SKM-1 treated with dmso at 0.1 percent for 144 hours (cell line): Measurements from ENCODE around the gene HNRNPLL.
"Not testable (repeated sequence)": the region's sequence is repeated elsewhere in the genome, so short reads cannot be mapped to it uniquely, and the experiment has no call there.

Experiments used
- DNase-seq: peaks from one replicate; lab custom pipeline; 2025; ENCODE audit not compliant: unreplicated experiment; lab: John Stamatoyannopoulos, UW

Gene HNRNPLL

DNA sequence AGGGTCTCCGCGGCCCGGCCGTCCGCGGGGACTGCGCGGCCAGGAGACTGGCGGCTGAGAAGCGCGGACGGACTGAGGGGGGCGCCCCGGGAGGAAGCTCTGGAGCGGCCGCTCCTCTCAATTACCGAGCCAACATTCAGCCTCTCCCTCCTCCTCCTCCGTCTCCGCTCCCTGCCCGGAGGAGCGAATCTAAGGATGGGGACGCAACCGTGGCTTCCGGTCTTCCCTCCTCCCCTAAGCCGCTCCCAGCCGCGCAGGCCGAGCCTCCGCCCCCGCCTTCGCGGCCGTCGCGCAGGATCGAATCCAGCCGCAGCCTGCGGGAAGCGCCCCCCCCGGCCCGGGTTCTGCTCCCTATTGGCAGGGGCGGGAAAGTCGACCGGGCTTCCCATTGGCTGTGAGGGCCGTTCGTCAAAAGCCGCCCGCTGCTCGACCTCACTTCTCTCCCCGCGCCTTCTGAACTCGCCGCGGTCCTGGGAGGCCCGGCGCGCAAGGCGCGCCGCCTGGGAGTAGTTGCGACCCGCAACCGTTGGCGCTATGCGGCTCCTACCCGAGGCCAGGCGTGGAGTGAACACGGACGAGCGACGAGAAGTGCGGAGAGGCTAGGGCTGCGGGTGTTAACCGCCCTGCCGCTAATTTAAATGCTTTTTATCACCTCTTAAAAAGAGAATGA is at the start of gene HNRNPLL:
Gene HNRNPLL (minus strand): TSS at position 197 of the 670 bp plus-strand sequence. CDS start 302 bp downstream, outside the sequence.
- peak; percentile 94 for DNase-seq

DNA sequence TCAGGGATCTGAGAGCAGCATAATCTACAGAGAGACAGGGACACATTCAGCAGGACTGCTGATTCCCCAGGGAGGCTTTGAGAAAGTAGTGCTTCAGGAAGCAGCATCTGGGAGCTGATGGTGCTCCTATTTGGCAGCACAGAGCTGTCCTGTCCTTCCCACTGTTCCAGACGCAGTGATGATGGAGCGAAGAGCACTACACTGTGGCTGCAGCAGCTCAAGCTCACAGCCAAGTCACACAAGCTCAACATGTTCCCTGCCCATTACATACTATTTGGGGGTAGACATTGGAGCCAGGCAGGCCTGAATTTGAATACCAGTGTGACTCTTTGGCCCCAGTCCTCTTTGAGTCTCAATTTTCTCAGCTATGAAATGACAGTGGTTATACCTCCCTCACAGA is 48.0 kb upstream of the HNRNPLL start:
- no peak for DNase-seq

DNA sequence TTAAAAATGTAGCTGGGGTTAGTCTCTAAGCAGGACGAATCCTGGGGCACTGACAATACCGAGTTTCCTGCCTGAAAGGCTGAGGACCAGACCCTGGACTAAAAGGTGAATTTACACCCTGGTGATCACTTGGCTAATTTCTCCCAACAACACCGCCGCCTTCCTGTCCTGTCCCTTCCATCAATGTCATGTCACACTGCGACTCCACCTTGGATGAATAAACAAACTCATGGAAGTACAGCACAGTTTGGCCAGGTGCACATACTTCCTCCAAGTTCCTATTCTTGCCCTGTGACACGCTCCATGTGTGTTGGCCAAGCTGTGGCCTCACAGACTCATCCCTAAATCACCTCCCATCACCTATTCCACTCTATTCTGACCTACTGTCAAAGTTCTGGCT is 47.3 kb upstream of the HNRNPLL start:
- no peak for DNase-seq

DNA sequence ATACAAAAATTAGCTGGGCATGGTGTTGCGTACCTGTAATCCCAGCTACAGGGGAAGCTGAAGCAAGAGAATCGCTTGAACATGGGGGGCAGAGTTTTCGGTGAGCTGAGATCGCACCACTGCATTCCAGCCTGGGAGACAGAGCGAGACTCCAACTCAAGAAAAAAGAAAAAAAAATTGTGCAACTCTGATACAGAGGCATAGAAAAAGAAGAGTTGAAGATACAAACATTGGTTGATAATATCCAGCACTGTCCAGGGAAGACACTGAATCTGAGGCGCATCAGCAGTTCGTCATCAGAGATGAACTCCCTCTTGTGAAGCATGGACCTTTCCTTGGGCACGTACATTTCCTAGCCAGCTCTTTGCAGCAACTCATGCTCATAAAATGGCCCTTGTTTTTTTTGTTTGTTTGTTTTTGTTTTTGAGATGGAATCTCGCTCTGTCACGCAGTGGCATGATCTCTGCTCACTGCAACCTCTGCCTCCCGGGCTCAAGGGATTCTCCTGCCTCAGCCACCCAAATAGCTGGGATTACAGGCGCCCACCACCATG is 46.5 kb upstream of the HNRNPLL start:
- no peak for DNase-seq

DNA sequence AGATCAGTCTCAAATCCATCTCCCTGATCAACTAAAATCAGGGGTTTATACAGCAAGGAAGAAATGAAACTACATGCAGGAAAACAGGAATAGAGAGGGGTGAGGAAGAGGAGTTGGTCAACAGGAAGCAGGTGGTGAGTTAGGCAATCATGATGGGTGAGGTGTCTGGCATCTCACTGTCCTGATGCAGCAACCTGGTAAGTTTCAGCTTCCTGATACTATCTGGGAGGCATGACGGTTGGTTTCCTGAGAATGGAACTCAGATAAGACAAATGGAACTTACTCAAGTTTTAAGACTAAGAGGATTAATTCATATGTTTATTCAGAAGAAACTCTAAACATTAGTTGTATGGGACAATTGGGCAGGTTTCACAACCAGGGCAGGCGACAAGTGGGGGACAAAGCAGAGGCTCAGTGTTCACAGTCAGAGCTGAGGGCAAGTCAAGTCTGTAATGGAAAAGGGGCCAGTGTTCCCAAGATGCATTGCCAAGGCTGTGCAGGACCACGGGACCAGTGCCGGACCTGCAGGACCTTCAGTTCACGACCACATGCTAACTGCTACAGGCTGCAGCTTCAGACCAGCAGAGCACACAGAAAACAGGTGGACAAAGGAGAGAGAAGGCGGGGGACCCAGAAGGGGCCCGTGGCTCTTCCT is 45.5 kb upstream of the HNRNPLL start:
- peak; percentile 69 for DNase-seq

DNA sequence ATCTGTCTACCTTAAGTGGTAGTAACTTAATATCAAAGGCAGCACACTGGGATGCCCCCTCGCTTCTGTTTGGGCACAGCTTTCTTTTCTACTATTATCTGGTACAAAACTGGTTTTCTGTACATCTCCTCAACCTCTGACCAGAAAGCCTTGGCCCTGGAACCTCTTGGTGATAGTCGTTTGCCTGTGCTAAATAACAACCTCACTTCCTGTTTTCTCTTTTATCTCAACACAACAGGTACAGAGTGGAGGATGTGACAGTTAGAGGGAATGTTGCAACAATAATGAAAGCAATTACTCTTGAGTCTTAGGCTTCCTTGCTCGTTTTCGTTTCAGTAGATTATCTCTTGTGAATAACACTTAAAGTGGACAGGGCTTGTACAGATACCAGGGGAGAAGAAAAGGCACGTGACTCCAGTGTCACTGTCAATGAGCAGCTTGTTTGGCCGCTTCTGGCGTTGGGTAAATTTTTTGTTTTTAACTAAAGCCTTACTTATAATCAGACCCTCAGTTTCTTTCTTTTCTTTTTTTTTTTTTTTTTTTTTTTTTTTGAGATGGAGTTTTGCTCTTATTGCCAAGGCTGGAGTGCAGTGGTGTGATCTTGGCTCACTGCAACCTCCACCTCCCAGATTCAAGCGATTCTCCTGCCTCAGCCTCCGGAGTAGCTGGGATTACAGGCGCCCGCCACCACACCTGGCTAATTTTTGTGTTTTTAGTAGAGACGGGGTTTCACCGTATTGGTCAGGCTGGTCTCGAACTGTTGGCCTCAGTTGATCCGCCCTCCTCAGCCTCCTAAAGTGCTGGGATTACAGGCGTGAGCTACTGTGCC is 41.2 kb upstream of the HNRNPLL start:
- DNase-seq: peak; percentile 86

DNA sequence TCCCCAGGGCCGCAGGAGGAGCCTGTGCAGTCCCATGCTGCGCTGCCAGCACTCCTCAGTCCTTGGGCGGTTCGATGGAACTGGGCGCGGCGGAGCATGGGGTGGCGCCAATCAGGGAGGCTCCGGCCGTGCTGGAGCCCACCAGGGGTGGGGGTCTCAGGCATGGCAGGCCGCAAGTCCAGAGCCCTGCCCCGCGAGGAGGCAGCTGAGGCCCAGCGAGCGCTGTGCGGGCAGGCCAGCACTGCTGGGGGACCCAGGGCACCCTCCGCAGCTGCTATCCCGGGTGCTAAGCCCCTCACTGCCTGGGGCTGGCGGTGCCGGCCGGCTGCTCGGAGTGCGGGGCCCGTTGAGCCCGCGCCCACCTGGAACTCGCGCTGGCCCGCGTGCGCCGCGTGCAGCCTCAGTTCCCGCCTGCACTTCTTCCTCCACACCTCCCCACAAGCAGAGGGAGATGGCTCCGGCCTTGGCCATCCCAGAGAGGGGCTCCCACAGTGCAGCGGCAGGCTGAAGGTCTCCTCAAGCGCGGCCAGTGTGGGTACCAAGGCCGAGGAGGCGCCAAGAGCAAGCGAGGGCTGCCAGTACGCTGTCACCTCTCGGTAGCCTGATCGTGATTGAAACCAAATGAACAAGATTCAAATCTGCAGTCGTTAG is 40.4 kb upstream of the HNRNPLL start:
- DNase-seq: no peak

DNA sequence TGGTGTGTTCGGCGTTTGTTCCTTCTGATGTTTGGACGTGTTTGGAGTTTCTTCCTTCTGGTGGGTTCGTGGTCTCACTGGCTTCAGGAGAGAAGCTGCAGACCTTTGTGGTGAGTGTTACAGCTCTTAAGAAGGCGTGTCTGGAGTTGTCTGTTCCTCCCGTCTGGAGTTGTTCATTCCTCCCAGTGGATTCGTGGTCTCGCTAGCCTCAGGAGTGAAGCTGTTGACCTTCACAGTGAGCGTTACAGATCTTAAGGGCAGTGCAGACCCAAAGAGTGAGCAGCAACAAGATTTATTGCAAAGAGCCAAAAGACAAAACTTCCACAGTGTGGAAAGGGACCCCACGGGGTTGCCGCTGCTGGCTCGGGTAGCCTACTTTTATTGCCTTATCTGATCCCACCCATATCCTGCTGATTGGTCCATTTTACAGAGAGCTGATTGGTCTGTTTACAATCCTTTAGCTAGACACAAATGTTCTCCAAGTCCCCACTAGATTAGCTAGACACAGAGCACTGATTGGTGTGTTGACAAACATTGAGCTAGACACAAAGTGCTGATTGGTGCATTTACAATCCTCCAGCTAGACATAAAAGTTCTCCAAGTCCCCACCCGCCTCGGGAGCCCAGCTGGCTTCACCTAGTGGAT is 39.8 kb upstream of the HNRNPLL start:
- DNase-seq: not testable (repeated sequence)

DNA sequence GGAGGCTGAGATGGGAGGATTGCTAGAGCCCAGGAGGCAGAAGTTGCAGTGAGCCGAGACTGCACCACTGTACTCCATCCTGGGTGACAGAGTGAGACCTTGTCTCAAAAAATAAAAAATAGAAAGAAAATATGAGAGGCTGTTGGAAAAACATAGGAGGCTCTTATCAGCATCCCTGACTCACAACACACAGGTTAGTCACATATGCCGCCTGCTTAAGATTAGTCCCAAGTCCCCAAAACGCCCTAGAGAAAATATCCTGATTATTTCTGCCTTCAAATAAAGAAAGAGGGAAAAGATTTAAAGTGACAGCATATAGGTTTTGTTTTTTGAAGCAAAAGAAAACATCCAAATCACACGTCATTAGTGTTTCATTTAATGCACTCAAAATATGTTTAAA is 33.3 kb upstream of the HNRNPLL start:
- DNase-seq: no peak

DNA sequence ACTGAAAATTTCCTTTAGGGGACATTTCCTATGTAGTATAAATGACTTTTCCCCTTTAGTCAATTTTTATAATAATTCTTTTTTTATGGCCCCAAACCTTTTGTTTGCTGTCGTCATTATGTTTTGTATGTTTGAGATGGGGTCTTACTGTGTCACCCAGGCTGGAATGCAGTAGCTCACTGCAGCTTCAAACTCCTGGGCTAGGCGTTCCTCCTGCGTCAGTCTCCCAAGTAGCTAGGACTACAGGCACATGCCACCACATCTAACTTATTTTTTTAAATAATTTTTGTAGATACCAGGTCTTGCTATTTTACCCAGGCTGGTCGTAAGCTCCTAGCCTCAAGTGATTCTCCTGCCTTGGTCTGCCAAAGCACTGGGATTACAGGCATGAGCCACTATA is 32.4 kb upstream of the HNRNPLL start:
- DNase-seq: no peak

DNA sequence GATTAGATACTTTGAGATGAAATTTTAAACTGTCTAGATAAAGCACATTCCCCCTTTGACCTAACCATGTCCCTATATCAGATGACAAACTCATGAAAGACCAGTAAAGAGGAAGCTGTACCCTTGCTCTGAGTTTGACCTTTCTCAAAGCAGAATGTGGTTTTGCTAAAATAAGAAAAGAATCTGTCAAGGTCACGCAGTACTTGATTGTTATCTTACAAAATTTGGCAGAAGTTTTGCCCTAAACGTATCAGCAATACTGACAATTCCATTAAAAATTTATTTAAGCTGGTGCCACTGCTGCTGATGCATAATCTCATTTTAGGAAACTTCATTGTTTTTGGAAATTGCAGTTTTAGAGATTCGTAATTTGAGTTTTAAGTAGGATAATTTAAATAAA is 32.0 kb upstream of the HNRNPLL start:
- DNase-seq: peak; percentile 94

DNA sequence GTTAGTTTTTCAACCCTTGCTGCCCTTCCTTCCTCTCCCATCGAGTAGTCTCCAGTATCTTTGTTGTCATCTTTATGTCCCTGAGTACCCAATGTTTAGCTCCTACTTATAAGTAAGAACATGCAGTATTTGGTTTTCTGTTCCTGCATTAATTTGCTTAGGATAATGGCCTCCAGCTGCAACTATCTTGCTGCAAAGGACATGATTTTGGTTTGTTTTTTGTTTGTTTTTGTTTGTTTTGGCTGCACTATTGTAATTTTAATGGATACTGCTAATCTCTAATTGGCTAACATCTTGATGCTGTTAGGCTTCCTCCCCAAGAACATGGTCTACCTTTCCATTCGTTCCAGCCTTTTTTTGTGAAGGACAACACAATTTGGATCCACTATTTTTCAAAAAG is 31.2 kb upstream of the HNRNPLL start:
- DNase-seq: no peak

DNA sequence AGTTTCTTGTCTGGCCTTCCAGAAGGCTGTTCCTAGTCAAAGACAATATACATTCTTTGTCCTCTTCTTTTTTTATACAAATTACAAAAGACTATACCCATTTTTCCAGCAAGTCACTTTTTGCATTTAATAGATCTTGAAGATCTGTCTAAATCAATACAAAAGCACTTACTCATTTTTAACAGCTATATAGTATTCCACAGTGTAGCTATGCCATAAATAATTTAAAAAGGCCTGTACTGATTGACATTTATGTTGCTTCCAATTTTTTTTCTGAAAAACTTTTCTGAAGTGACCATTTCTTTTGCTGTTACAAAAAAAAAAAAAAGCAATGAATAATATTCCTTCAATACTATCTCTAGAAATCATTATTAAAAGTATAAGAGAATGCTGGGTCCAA is 30.3 kb upstream of the HNRNPLL start:
- no peak for DNase-seq

DNA sequence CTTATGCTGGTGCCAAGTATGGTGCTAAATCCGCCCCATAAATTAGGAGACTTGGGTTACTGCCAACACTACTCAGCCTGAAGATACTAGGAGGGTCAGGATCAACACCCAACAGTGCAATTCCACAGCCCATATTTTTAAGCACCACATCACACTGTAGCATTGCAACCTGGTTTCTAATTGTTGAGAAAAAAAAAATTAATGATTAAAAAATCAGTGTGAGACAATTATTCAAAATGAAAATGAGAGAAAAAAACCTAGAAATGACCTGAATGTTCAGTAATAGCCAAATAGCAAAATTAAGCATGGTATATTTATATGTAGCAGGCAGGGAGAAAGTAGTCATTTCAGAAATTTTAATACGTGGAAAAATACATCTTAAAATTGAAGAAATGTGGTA is 29.2 kb upstream of the HNRNPLL start:
- no peak for DNase-seq

DNA sequence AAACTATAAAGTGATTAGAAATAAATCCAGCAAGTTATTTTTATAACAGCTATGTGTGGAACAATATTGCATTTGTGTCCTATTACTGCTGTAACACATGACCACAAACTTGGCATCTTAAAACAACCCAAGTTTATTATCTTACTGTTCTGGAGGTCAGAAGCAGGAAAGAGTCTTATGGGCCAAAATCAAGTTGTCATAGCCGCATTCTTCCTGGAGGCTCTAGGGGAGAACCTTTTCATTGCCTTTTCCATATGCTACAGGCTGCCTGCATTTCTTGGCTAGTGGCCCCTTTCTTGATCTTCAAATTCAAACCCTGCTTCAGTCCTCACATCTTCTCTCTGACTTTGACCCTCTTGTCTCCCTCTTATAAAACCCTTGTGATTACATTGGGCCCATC is 27.0 kb upstream of the HNRNPLL start:
- DNase-seq: no peak

DNA sequence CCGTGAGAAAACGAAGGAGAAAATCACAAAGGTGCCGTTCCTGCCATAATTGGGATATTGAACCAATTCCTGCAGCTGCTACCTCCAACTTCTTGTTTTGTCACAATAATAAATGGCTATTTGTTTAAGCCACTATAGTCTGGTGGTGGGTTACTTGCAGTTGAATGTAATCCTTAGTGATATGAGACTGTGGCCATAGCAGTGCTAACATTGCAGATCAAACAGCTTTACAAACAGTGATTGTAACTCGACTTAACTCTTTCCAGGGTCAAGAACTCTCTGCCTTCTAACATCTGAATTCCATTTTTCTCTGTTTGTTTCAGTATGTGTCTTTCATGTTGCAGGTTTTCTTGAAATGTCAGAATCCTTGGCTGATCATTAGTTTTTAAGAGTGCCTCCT is 24.7 kb upstream of the HNRNPLL start:
- DNase-seq: no peak

DNA sequence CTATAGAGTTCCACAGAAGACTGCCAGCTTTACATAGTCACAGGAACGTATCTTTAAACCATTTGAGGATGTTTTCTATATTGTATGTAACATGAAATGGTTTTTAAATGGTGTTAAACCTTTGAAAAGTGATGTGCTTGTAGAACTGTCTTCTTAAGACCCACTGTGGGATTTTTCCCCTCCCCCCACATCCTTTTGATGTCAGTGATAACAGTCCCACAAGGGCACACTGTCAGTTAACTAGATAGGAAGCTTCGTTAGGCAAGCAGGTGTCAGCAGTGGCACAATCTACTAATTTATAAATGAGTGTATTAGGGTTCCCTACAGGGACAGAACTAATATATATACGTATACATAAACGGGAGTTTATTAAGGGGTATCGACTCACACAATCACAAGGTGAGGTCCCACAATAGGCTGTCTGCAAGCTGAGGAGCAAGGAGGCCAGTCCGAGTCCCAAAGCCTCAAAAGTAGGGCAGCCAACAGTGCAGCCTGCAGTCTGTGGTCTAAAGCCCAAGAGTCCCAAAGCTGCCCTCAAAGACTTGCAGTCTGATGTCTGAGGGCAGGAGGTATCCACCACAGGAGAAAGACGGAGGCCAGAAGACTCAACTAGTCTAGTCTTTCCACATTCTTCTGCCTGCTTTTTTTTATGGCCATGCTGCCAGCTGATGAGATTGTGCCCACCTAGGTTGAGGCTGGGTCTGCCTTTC is 23.8 kb upstream of the HNRNPLL start:
- DNase-seq: no peak

DNA sequence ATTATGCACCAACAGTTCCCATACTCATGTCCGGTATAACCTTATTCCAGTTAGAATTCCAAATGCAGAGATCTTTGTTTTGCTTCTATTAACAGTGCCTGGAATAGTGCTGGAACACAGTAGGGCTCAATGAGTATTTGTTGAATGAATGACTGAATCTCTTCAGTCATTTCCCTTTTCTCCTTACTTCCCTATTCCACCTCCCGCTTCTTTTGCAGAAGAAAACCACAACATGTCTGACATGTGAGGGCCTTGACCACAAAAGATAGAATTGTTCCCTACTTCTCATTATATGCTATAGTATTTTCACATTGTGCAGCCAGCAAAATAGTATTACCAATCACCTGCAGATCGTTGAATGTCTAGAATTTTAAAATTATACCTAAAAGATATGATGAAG is 19.5 kb upstream of the HNRNPLL start:
- peak; percentile 96 for DNase-seq

DNA sequence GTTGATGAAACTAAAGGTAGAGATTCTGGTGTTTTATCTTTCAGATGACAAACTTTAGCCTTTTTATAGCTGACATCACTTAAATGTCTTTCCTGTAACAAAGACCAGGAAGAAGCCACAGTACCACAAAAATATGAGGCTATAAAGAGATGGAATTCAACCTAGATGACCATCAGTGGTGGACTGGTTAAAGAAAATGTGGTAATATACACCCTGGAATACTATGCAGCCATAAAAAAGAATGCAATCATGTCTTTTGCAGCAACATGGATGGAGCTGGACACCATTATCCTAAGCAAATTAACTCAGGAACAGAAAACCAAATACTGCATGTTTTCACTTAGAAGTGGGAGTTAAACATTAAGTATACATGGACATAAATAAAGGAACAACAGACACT is 18.3 kb upstream of the HNRNPLL start:
- no peak for DNase-seq
